ENCODE results near the gene ZNF385B.
"Not testable (repeated sequence)": the region's sequence is repeated elsewhere in the genome, so short reads cannot be mapped to it uniquely, and the experiment has no call there.

The ZNF385B gene

DNA sequence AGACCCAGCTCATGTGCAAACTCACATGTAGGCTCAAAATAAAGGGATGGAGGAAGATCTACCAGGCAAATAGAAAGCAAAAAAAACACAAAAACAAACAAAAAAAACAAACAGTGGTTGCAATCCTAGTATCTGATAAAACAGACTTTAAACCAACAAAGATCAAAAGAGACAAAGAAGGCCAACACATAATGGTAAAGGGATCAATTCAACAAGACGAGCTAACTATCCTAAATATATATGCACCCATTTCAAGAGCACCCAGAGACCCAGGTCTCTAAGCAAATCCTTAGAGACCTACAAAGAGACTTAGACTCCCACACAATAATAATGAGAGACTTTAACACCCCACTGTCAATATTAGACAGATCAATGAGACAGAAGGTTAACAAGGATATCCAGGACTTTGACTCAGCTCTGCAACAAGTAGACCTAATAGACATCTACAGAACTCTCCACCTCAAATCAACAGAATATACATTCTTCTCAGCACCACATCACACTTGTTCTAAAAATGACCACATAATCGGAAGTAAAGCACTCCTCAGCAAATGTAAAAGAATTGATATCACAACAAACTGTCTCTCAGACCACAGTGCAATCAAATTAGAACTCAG is 229.5 kb downstream of the ZNF385B start:
- DNase-seq (ENCODE audit: low read depth, low spot score) = not testable (repeated sequence)

DNA sequence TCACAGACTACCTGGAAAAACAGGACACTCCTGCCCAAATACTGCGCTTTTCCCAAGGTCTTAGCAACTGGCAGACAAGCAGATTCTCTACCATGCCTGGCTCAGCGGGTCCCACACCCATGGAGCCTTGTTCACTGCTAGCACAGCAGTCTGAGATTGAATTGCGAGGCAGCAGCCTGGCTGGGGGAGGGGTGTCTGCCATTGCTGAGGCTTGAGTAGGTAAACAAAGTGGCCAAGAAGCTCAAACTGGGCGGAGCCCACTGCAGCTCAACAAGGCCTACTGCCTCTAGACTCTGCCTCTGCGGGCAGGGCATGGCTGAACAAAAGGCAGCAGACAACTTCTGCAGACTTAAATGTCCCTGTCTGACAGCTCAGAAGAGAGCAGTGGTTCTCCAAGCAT is 231.6 kb downstream of the ZNF385B start:
- DNase-seq (ENCODE audit: low read depth, low spot score) = not testable (repeated sequence)

DNA sequence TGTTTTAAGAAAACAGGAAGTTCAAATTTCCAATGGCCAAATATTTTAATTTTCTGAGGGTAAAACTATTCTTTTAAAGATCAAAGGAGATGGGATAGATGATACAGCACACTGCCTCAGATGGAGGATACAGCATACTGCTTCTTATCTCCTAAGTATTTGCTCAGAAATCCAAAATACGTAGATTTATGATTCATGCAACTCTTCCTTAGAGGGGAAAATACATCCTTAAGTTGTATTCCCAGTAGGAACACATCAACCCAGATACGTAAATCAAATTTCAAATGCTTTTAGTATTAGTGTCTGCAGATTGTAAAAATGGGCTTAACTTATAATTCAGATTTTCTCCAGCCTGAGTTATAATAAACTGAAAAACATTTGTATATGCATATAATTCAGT is 235.2 kb downstream of the ZNF385B start:
- no peak for DNase-seq (ENCODE audit: low read depth, low spot score)

DNA sequence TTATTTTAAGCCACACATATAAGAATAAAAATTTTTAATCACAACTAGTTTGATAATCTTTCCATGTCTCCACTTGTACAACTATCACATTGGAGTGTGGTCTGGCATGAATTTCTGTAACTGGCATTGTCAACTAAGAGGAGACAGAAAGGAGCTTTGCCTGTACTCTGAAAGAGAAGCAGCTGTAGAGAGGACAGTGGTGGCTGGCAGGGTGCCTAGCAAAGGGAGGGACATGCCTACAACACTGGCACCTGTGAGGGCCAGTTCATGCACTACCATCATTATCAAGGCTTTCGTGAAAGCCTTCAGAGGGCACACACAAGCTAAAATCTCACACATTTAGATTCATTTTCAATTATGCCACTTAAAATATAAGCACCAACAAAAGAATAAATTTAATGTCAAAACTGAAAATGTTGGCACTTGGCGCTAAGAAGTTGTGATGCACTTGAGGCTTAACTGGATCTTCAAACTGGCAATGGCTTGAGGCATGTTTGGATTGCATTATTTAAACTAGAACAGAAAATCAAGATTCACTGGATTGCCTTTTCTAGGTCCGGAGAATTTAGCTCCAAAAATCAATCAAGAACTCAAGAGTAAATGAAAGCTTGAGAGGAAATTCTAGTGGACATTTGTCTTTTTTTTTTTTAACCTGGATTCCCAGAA is 238.6 kb downstream of the ZNF385B start:
- no peak for DNase-seq (ENCODE audit: low read depth, low spot score)

GRCh38 chr2:179622112-179622511 is 239.3 kb downstream of the ZNF385B start:
- no peak for DNase-seq (ENCODE audit: low read depth, low spot score)

- no peak for DNase-seq (ENCODE audit: low read depth, low spot score)
Observed at GRCh38 chr2:179619947-179620467, 241.4 kb downstream of the ZNF385B start.

- no peak for DNase-seq (ENCODE audit: low read depth, low spot score)
Observed at GRCh38 chr2:179614121-179614520, 247.3 kb downstream of the ZNF385B start.

GRCh38 chr2:179613701-179614100 is 247.7 kb downstream of the ZNF385B start:
- no peak for DNase-seq (ENCODE audit: low read depth, low spot score)

DNA sequence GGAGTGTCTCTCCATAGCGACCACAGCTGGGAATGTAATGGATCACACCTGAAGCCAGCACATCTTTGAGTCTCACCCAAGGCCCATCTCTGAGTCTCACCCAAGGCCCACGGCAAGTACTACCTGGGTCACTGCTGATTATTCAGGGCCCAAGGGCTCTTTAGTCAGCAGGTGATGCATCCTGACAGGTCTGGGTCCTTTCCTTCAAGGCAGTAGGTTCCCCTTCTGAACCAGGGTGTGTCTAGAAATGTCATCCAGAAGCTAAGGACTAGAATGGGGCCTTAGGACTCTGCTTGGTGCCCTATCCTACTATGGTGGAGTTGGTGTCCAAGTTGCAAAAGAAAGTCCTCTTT is 248.1 kb downstream of the ZNF385B start:
- no peak for DNase-seq (ENCODE audit: low read depth, low spot score)

GRCh38 chr2:179612591-179613298 is 248.7 kb downstream of the ZNF385B start:
- DNase-seq (ENCODE audit: low read depth, low spot score) = no peak

DNA sequence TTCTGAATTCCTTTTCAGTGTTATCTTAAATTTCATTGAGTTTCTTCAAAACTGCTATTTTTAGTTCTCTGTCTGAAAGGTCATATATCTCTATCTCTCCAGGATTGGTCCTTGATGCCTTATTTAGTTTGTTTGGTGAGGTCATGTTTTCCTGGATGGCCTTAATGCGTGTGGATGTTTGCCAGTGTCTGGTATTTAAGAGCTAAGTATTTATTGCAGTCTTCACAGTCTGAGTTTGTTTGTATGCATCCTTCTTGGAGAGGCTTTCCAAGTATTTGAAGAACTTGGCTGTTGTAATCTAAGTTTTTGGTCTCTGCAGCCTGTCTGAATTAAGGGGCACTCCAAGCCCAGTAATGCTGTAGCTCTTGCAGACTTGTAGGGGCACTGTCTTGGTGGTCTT is 249.3 kb downstream of the ZNF385B start:
- no peak for DNase-seq (ENCODE audit: low read depth, low spot score)

- no peak for DNase-seq (ENCODE audit: low read depth, low spot score)
Observed at GRCh38 chr2:179606141-179606540, 255.3 kb downstream of the ZNF385B start.

- DNase-seq (ENCODE audit: low read depth, low spot score) = no peak
Observed at GRCh38 chr2:179605341-179605740, 256.1 kb downstream of the ZNF385B start.

DNA sequence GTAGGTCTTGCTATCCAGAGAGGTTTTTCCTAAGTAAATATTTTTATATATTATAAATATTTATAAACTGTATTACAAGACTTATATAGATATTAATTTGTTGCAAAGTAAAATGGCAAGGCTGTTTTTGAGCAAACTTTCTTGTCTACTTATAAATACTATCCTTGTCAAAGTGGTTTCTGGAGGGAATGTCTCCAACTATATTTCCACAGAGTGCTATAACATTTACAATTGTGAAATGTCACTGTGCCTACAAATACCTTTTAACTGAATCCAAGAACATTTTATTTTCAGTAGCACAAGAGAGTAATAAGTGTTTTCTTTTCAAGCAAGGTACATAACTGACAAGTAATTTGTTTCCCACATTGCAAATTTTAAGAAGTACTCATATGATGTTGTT is 256.8 kb downstream of the ZNF385B start:
- DNase-seq (ENCODE audit: low read depth, low spot score) = no peak

DNA sequence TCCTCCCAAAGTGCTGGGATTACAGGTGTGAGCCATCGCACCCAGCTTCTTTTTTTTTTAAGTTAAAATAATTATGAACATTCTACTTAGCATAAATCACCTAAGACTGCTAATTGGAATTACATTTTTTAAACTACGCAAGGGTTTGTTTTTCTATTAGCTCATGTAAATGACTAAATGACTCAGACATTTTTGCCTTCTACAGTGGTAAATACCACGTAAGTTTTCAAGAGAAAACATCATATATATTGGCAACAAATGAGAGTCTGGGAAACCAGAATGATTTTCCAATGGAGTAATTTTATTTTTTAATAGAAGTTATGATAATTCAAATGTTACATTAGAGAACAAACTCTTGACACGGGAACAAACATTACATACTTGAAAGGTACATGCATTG is 259.0 kb downstream of the ZNF385B start:
- no peak for DNase-seq (ENCODE audit: low read depth, low spot score)

DNA sequence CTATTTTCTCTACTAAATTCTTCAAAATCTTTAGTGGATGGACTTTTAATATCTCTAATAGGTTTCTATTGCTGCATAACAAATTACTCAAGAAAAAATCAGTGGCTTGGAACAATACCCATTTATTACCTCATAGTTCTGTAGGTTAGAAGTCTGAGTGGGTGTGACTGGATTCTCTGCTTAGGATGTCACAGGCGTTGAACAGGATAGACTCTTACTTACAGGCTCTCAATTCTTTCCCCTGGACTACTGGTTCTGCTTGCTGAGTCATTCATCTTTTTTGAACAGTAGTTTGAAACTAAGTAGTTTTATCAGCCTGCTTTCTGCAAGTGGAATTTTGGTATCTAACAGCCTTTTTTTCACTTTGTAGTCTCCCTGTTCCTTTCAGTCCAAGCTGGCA is 265.4 kb downstream of the ZNF385B start:
- DNase-seq (ENCODE audit: low read depth, low spot score) = no peak

DNA sequence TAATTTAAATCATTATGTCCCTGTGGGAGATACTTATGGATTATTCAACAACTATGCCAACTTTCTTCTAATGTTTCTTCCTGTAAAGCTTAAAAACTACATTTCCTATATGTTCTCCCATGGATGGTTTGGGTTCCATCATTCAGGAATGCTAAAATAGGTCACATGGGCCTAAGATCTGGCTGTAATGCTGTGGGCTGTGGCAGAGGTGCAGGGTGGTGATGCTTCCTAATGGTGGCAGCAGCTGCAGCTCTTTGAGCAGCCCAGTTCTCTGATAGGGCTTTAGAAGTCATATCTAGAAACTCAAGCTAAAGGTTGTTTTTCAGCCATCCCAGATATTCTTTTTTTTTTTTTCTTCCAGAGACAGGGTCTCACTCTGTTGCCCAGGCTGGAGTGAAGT is 266.1 kb downstream of the ZNF385B start:
- no peak for DNase-seq (ENCODE audit: low read depth, low spot score)

DNA sequence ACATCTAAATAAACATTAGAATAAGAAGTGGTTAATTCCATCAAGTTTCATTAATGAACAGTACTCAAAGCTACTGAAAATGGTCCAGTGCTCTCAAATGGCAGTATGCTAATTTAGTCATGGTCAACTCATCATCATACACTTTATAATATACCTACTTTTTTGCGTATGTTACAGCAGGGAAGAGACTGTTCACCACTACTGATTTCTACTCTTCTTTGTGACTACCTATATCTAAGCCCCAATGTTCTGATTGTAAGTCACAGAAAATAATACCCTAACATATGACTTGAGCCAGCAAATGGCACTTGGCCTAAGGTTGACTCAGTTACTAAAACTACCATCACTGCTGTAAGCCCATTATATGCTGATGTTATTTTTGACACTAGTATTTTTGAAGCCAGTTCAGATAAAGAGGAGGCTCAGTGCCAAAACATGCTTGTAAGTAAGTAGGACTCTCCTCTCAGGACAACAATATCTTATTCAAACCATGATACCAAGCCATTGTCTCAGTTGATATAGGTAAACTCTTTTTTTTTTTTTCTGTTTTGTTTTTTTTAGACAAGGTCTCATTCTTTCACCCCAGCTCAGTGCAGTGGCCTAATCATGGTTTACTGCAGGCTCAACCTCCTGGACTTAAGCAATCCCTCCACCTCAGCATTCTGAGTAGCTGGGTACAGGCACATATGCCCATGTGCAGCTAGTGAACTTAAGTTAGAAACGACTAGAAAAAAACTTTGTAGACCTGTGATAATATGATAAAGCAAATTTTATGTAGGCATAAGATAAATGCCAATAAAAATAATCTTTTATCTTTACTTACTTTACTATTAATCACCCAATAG is 266.9 kb downstream of the ZNF385B start:
- no peak for DNase-seq (ENCODE audit: low read depth, low spot score)

DNA sequence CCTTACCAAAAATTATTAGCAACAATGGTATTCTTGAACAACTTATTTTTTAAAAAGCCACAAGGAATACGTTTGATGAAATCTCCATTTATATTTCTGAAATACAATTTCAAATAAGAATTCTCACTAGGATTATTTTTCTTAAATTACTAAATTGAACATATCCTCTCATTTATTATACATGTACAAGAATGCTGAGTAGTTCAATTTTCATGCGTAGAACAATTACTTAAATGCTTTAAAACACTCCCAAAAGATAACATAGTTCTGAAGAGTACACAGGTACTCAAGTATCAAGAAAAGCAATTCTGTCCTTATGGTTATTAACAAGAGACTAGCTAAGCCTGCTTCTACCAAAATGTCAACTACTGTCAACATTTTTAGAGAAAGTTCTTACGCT is 268.1 kb downstream of the ZNF385B start:
- DNase-seq (ENCODE audit: low read depth, low spot score) = no peak

GRCh38 chr2:179592167-179592936 is 269.1 kb downstream of the ZNF385B start:
- peak; percentile 21 for DNase-seq (ENCODE audit: low read depth, low spot score)

GRCh38 chr2:179591690-179592089 is 269.7 kb downstream of the ZNF385B start:
- no peak for DNase-seq (ENCODE audit: low read depth, low spot score)

Measured in smooth muscle cell of the brain vasculature (primary cell).